ENCODE measurements around the gene LANCL1. TPM values are rescaled to one million over a fixed set of nuclear protein-coding genes. Genes with fewer than 3 reads are reported as not detected.

LANCL1 gene
- total RNA-seq, 1 experiment from 2014 or later: 30.6 TPM

GRCh38 chr2:210445732-210446131 lies 30.8 kb downstream of the LANCL1 start:
- no TSS peak for BruUV-seq (replicated peaks)
- POLR2A ChIA-PET: no interaction called here

DNA sequence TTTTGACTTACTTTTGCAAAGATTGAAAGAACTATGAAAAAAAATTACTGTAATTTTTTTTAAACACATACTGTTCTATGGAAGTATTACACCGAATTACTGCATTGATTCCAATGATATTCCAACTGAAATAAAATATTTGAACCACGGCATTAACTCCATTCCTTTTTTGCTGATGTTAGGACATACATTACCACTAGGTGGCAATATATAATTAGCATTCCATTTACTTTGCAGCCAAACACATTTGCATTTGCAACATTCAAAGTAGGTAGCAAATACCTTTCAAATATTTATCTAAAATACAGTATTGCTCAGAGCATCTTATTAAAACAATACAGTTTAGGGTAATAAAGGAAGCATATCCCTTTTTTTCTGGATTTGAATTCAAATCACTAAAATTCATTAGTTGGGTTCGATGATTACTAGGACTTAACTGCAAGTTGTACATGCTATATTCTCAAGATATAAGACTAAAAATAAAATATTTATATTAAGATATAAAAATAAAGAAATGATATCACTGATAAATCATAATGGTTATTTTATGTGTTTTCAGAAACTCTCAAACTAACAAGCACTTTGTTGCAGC lies 31.3 kb downstream of the LANCL1 start:
- Histone ChIP-seq H3K4me3 (ENCODE audit: low read depth, low read length) (no peak overlapping the region), H3K36me3 (ENCODE audit: control insufficient read depth, insufficient read depth, low read length) (no peaks in the 10 kb centered on the region), H3K27me3 (replicated peaks; ENCODE audit: control insufficient read depth, insufficient read depth, low read length) (no peaks in the 10 kb centered on the region), H3K4me1 (no peaks in the 10 kb centered on the region), H3K9me3 (no peaks in the 10 kb centered on the region)
- Mint-ChIP-seq H3K9me3 (ENCODE audit: unreplicated experiment) (peaks cover 9% of the 10 kb centered on the region), H3K4me1 (ENCODE audit: low read depth, unreplicated experiment) (no peaks in the 10 kb centered on the region), H3K4me3 (ENCODE audit: unreplicated experiment) (no peak overlapping the region), H3K27me3 (ENCODE audit: insufficient read depth, unreplicated experiment) (no peaks in the 10 kb centered on the region), H3K36me3 (ENCODE audit: insufficient read depth, unreplicated experiment) (peaks cover 5% of the 10 kb centered on the region), H3K27ac (ENCODE audit: unreplicated experiment) (no peak overlapping the region)
- ChIA-PET CTCF (no interaction called here), POLR2A (no interaction called here)
- intact Hi-C loops (cut with micrococcal nuclease; ENCODE audit: unreplicated experiment): no loop called here
- TF ChIP-seq, protein P1, sequence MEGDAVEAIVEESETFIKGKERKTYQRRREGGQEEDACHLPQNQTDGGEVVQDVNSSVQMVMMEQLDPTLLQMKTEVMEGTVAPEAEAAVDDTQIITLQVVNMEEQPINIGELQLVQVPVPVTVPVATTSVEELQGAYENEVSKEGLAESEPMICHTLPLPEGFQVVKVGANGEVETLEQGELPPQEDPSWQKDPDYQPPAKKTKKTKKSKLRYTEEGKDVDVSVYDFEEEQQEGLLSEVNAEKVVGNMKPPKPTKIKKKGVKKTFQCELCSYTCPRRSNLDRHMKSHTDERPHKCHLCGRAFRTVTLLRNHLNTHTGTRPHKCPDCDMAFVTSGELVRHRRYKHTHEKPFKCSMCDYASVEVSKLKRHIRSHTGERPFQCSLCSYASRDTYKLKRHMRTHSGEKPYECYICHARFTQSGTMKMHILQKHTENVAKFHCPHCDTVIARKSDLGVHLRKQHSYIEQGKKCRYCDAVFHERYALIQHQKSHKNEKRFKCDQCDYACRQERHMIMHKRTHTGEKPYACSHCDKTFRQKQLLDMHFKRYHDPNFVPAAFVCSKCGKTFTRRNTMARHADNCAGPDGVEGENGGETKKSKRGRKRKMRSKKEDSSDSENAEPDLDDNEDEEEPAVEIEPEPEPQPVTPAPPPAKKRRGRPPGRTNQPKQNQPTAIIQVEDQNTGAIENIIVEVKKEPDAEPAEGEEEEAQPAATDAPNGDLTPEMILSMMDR (IDR thresholded peaks at IDR 0.05; ENCODE audit: insufficient read depth in 1 of 2, low read depth in 1 of 2, low read length in 1 of 2, severe bottlenecking in 1 of 2, unreplicated experiment in 1 of 2): peak; percentile 48 to 57
- BruUV-seq (replicated peaks): no TSS peak
- DNase-seq: peak in 1 of 2 experiments; percentile 5

More at GRCh38 chr2:210445732-210446131, 30.8 kb downstream of the LANCL1 start:
- H3K4me1 ChIP-seq: no peaks in the 10 kb centered on the region
- no peak overlapping the region for H3K4me3 ChIP-seq (ENCODE audit: low read depth, low read length)
- intact Hi-C loops (cut with micrococcal nuclease; ENCODE audit: unreplicated experiment): no loop called here
- H3K36me3 ChIP-seq (ENCODE audit: control insufficient read depth, insufficient read depth, low read length): no peaks in the 10 kb centered on the region
- CTCF ChIA-PET: no interaction called here
- Mint-ChIP-seq H3K27me3 (ENCODE audit: insufficient read depth, unreplicated experiment) (no peaks in the 10 kb centered on the region), H3K36me3 (ENCODE audit: insufficient read depth, unreplicated experiment) (peaks cover 5% of the 10 kb centered on the region), H3K4me3 (ENCODE audit: unreplicated experiment) (no peak overlapping the region), H3K4me1 (ENCODE audit: low read depth, unreplicated experiment) (no peaks in the 10 kb centered on the region), H3K9me3 (ENCODE audit: unreplicated experiment) (peaks cover 9% of the 10 kb centered on the region), H3K27ac (ENCODE audit: unreplicated experiment) (no peak overlapping the region)
- no peaks in the 10 kb centered on the region for H3K9me3 ChIP-seq
- H3K27me3 ChIP-seq (replicated peaks; ENCODE audit: control insufficient read depth, insufficient read depth, low read length): no peaks in the 10 kb centered on the region
- no peak for DNase-seq
- TF ChIP-seq, protein P1 (IDR thresholded peaks at IDR 0.05; ENCODE audit: insufficient read depth in 1 of 2, low read depth in 1 of 2, low read length in 1 of 2, severe bottlenecking in 1 of 2, unreplicated experiment in 1 of 2): no peak

- H3K4me3 ChIP-seq (ENCODE audit: low read depth, low read length): no peak overlapping the region
- no peak for DNase-seq
- TF ChIP-seq, protein P1 (IDR thresholded peaks at IDR 0.05; ENCODE audit: insufficient read depth in 1 of 2, low read depth in 1 of 2, low read length in 1 of 2, severe bottlenecking in 1 of 2, unreplicated experiment in 1 of 2): no peak
- no peak overlapping the region for H3K27ac Mint-ChIP-seq (ENCODE audit: unreplicated experiment)
- H3K9me3 Mint-ChIP-seq (ENCODE audit: unreplicated experiment): peaks cover 8% of the 10 kb centered on the region
- H3K4me3 Mint-ChIP-seq (ENCODE audit: unreplicated experiment): no peak overlapping the region
- H3K27me3 ChIP-seq (replicated peaks; ENCODE audit: control insufficient read depth, insufficient read depth, low read length): no peaks in the 10 kb centered on the region
- no peaks in the 10 kb centered on the region for H3K4me1 Mint-ChIP-seq (ENCODE audit: low read depth, unreplicated experiment)
- peaks cover 5% of the 10 kb centered on the region for H3K36me3 Mint-ChIP-seq (ENCODE audit: insufficient read depth, unreplicated experiment)
- CTCF ChIA-PET: no interaction called here
- H3K9me3 ChIP-seq: no peaks in the 10 kb centered on the region
- no peaks in the 10 kb centered on the region for H3K4me1 ChIP-seq
- no TSS peak for BruUV-seq (replicated peaks)
- intact Hi-C loops (cut with micrococcal nuclease; ENCODE audit: unreplicated experiment): no loop called here
- H3K27me3 Mint-ChIP-seq (ENCODE audit: insufficient read depth, unreplicated experiment): no peaks in the 10 kb centered on the region
- POLR2A ChIA-PET: no interaction called here
- H3K36me3 ChIP-seq (ENCODE audit: control insufficient read depth, insufficient read depth, low read length): no peaks in the 10 kb centered on the region
Observed at GRCh38 chr2:210443527-210443926, 33.0 kb downstream of the LANCL1 start.
